ENCODE data around the gene ACSS1.

ACSS1 gene

GRCh38 chr20:25037288-25038102 lies 20.4 kb downstream of the ACSS1 start:
- H3K9me3 ChIP-seq (ENCODE audit: control insufficient read depth in 2 of 2, low read length in 2 of 2) = no peaks in the 10 kb centered on the region
- H3K4me3 ChIP-seq (ENCODE audit: low read length in 2 of 2) = no peak overlapping the region
- peaks cover 84% of the 10 kb centered on the region for H3K4me1 ChIP-seq (ENCODE audit: control insufficient read depth, insufficient read depth, low read length)
- H3K27ac ChIP-seq (ENCODE audit: low read length) = peak overlapping the region; percentile 90
- no peaks in the 10 kb centered on the region for H3K36me3 ChIP-seq (ENCODE audit: control insufficient read depth in 2 of 2, insufficient read depth in 2 of 2, low read length in 2 of 2)
- no peaks in the 10 kb centered on the region for H3K27me3 ChIP-seq (ENCODE audit: control insufficient read depth in 1 of 2, insufficient read depth in 2 of 2, low read length in 2 of 2)
- H3K9ac ChIP-seq (ENCODE audit: low read length in 2 of 2) = peak overlapping the region in 1 of 2 donors; percentile 25

GRCh38 chr20:25036331-25036936 lies 21.5 kb downstream of the ACSS1 start:
- H3K27ac ChIP-seq (ENCODE audit: low read length) = peak overlapping the region; percentile 24
- no peaks in the 10 kb centered on the region for H3K36me3 ChIP-seq (ENCODE audit: control insufficient read depth in 2 of 2, insufficient read depth in 2 of 2, low read length in 2 of 2)
- H3K27me3 ChIP-seq (ENCODE audit: control insufficient read depth in 1 of 2, insufficient read depth in 2 of 2, low read length in 2 of 2) = no peaks in the 10 kb centered on the region
- H3K4me3 ChIP-seq (ENCODE audit: low read length in 2 of 2) = no peak overlapping the region
- H3K9ac ChIP-seq (ENCODE audit: low read length in 2 of 2) = no peak overlapping the region
- H3K9me3 ChIP-seq (ENCODE audit: control insufficient read depth in 2 of 2, low read length in 2 of 2) = no peaks in the 10 kb centered on the region
- peaks cover 82% of the 10 kb centered on the region for H3K4me1 ChIP-seq (ENCODE audit: control insufficient read depth, insufficient read depth, low read length)

DNA sequence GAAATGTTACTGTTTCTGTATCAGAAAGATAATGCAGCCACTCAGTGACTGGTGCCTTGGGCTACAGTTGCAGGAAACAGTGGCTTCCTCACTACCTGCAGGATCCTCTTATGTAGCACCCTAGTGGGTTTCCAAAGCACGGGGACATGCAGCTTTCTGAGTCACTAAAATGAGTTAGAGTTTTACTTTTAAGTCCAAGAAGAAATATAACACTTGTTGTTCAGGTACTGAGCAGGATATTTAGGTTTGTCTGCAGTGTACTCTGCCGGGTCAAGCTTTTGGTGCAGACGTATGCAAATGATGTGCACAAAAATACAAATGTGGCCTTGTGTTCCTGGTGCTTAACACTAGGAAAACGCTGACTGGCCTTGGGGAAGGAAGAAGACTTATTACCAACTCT lies 22.0 kb downstream of the ACSS1 start:
- no peaks in the 10 kb centered on the region for H3K9me3 ChIP-seq (ENCODE audit: control insufficient read depth in 2 of 2, low read length in 2 of 2)
- peaks cover 79% of the 10 kb centered on the region for H3K4me1 ChIP-seq (ENCODE audit: control insufficient read depth, insufficient read depth, low read length)
- no peaks in the 10 kb centered on the region for H3K27me3 ChIP-seq (ENCODE audit: control insufficient read depth in 1 of 2, insufficient read depth in 2 of 2, low read length in 2 of 2)
- peak overlapping the region; percentile 24 for H3K27ac ChIP-seq (ENCODE audit: low read length)
- H3K9ac ChIP-seq (ENCODE audit: low read length in 2 of 2) = no peak overlapping the region
- H3K4me3 ChIP-seq (ENCODE audit: low read length in 2 of 2) = peak overlapping the region in 1 of 2 donors; percentile 15
- no peaks in the 10 kb centered on the region for H3K36me3 ChIP-seq (ENCODE audit: control insufficient read depth in 2 of 2, insufficient read depth in 2 of 2, low read length in 2 of 2)

DNA sequence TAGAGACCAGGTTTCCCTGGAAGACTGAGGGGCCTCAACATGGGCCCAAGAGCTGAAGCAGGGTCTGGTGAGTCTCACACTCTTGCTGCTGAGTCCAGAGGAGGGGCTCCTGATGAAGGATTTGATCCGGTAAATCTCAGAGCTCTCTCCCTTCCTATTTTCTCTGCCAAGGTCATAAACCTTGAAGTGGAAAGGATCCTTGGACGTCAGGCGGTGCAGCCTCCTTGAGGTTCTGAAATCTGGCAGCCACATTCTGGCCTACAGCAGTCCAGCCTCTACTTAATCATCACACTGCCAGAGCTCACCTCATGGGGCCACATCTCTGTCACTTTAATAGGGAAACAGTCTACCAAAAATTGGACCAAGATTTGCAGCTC lies 24.0 kb downstream of the ACSS1 start:
- Histone ChIP-seq H3K27me3 (ENCODE audit: control insufficient read depth in 1 of 2, insufficient read depth in 2 of 2, low read length in 2 of 2) (no peaks in the 10 kb centered on the region), H3K9me3 (ENCODE audit: control insufficient read depth in 2 of 2, low read length in 2 of 2) (no peaks in the 10 kb centered on the region), H3K27ac (ENCODE audit: low read length) (peak overlapping the region; percentile 81), H3K4me1 (ENCODE audit: control insufficient read depth, insufficient read depth, low read length) (peaks cover 67% of the 10 kb centered on the region), H3K9ac (ENCODE audit: low read length in 2 of 2) (peak overlapping the region in 1 of 2 donors; percentile 13), H3K36me3 (ENCODE audit: control insufficient read depth in 2 of 2, insufficient read depth in 2 of 2, low read length in 2 of 2) (peaks cover 2 to 7% of the 10 kb centered on the region in 2 donors), H3K4me3 (ENCODE audit: low read length in 2 of 2) (no peak overlapping the region)

- H3K4me3 ChIP-seq (ENCODE audit: low read length in 2 of 2) = peak overlapping the region in 1 of 2 donors; percentile 44
- H3K9ac ChIP-seq (ENCODE audit: low read length in 2 of 2) = peak overlapping the region in 1 of 2 donors; percentile 13
- H3K27ac ChIP-seq (ENCODE audit: low read length) = peak overlapping the region; percentile 81
- H3K36me3 ChIP-seq (ENCODE audit: control insufficient read depth in 2 of 2, insufficient read depth in 2 of 2, low read length in 2 of 2) = peaks cover 2 to 8% of the 10 kb centered on the region in 2 donors
- H3K27me3 ChIP-seq (ENCODE audit: control insufficient read depth in 1 of 2, insufficient read depth in 2 of 2, low read length in 2 of 2) = no peaks in the 10 kb centered on the region
- H3K4me1 ChIP-seq (ENCODE audit: control insufficient read depth, insufficient read depth, low read length) = peaks cover 61% of the 10 kb centered on the region
- H3K9me3 ChIP-seq (ENCODE audit: control insufficient read depth in 2 of 2, low read length in 2 of 2) = no peaks in the 10 kb centered on the region
Measured at GRCh38 chr20:25033265-25033923, 24.5 kb downstream of the ACSS1 start.

DNA sequence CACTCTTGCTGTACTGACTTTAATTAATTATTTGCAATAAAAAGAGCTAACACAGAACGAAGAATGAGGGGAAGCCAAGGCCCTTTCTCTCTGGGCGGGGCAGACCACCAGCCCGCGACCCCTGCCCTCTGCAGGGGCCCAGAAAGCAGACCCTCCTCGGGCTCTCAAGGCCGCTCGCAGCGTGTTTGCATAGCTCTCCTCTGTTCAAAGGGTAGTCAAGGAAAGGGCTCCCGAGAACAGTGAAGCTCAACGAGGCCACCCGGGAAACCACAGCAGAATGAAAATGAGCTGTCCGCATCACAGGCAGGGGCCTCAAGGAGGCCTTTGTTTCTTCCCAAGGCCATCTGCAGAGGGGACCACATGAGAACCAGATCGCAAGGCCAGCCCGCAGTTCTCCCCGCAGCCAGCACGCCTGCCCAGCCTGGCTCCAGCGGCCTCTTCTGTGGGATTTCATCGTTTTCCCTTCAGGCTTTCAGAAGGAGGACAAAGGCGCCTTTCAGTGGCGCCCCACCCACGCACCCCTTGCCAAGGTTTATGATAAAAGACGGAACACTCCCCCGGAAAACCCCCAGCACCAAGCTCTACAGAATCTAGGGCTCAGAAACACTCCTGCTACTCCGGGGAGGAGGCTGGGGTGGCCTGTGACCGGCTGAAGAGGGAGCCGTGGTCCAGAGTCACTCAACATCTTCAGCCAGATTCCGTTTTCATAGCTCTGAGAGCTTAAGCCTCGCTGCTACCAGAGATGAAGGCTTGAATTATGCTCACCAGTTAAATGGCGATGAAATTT lies 25.3 kb downstream of the ACSS1 start:
- H3K4me1 ChIP-seq (ENCODE audit: control insufficient read depth, insufficient read depth, low read length) = peaks cover 55% of the 10 kb centered on the region
- H3K27me3 ChIP-seq (ENCODE audit: control insufficient read depth in 1 of 2, insufficient read depth in 2 of 2, low read length in 2 of 2) = no peaks in the 10 kb centered on the region
- H3K27ac ChIP-seq (ENCODE audit: low read length) = peak overlapping the region; percentile 81
- H3K36me3 ChIP-seq (ENCODE audit: control insufficient read depth in 2 of 2, insufficient read depth in 2 of 2, low read length in 2 of 2) = peaks cover 2 to 9% of the 10 kb centered on the region in 2 donors
- H3K4me3 ChIP-seq (ENCODE audit: low read length in 2 of 2) = peak overlapping the region in 1 of 2 donors; percentile 44
- H3K9me3 ChIP-seq (ENCODE audit: control insufficient read depth in 2 of 2, low read length in 2 of 2) = no peaks in the 10 kb centered on the region
- H3K9ac ChIP-seq (ENCODE audit: low read length in 2 of 2) = peak overlapping the region in 1 of 2 donors; percentile 21

DNA sequence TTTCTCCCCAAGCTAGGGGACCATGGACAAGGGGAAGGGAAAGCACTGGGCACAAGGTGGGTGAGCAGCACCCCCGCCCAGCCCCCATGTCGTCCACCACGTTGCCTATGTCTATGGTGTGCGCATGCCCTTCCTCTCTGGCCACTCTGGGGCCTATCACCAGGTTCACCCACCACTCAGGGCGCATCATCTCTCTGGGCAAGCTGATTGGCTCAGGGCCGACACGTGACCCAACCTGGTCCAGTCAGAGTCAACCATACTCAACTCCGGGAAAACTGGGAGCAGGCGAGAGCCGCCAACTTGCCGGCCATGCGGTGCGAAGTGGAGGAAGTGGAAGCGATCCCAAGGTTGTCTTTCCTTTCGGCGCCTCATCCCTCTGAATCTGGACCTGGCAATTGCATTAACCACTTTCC lies 25.9 kb downstream of the ACSS1 start:
- Histone ChIP-seq H3K36me3 (ENCODE audit: control insufficient read depth in 2 of 2, insufficient read depth in 2 of 2, low read length in 2 of 2) (peaks cover 2 to 9% of the 10 kb centered on the region in 2 donors), H3K4me1 (ENCODE audit: control insufficient read depth, insufficient read depth, low read length) (peaks cover 49% of the 10 kb centered on the region), H3K27ac (ENCODE audit: low read length) (peak overlapping the region; percentile 81), H3K9me3 (ENCODE audit: control insufficient read depth in 2 of 2, low read length in 2 of 2) (no peaks in the 10 kb centered on the region), H3K9ac (ENCODE audit: low read length in 2 of 2) (no peak overlapping the region), H3K27me3 (ENCODE audit: control insufficient read depth in 1 of 2, insufficient read depth in 2 of 2, low read length in 2 of 2) (no peaks in the 10 kb centered on the region), H3K4me3 (ENCODE audit: low read length in 2 of 2) (no peak overlapping the region)

GRCh38 chr20:25031241-25031640 lies 26.7 kb downstream of the ACSS1 start:
- peaks cover 2 to 9% of the 10 kb centered on the region in 2 donors for H3K36me3 ChIP-seq (ENCODE audit: control insufficient read depth in 2 of 2, insufficient read depth in 2 of 2, low read length in 2 of 2)
- no peaks in the 10 kb centered on the region for H3K9me3 ChIP-seq (ENCODE audit: control insufficient read depth in 2 of 2, low read length in 2 of 2)
- no peak overlapping the region for H3K27ac ChIP-seq (ENCODE audit: low read length)
- no peaks in the 10 kb centered on the region for H3K27me3 ChIP-seq (ENCODE audit: control insufficient read depth in 1 of 2, insufficient read depth in 2 of 2, low read length in 2 of 2)
- no peak overlapping the region for H3K9ac ChIP-seq (ENCODE audit: low read length in 2 of 2)
- peaks cover 41% of the 10 kb centered on the region for H3K4me1 ChIP-seq (ENCODE audit: control insufficient read depth, insufficient read depth, low read length)
- H3K4me3 ChIP-seq (ENCODE audit: low read length in 2 of 2) = no peak overlapping the region

- Histone ChIP-seq H3K4me1 (ENCODE audit: control insufficient read depth, insufficient read depth, low read length) (peaks cover 39% of the 10 kb centered on the region), H3K9me3 (ENCODE audit: control insufficient read depth in 2 of 2, low read length in 2 of 2) (no peaks in the 10 kb centered on the region), H3K9ac (ENCODE audit: low read length in 2 of 2) (no peak overlapping the region), H3K4me3 (ENCODE audit: low read length in 2 of 2) (no peak overlapping the region), H3K27me3 (ENCODE audit: control insufficient read depth in 1 of 2, insufficient read depth in 2 of 2, low read length in 2 of 2) (no peaks in the 10 kb centered on the region), H3K36me3 (ENCODE audit: control insufficient read depth in 2 of 2, insufficient read depth in 2 of 2, low read length in 2 of 2) (peaks cover 2 to 11% of the 10 kb centered on the region in 2 donors), H3K27ac (ENCODE audit: low read length) (peak overlapping the region; percentile 11)
Measured at GRCh38 chr20:25030649-25031207, 27.2 kb downstream of the ACSS1 start.
